Left renal pelvis (tissue), 4 donors: ENCODE results near the gene SNX19. TPM values are rescaled to one million over a fixed set of nuclear protein-coding genes. Genes with fewer than 3 reads are reported as not detected.
"Not testable (repeated sequence)": the region's sequence is repeated elsewhere in the genome, so short reads cannot be mapped to it uniquely, and the experiment has no call there.

Experiments
- DNase-seq, 4 donors: peaks; one replicate each; pipeline ENCODE4 v3.0.0-alpha.2; 2013; ENCODE audit warnings: low read depth in 4 of 4, low spot score in 3 of 4
- polyA plus RNA-seq, 4 donors: library from polyadenylated mRNA; unstranded; fragments of 120-200 nt; gene quantifications; one replicate each; pipeline ENCODE4 v1.2.1, GENCODE V29; 2013; ENCODE audit not compliant: insufficient read length in 4 of 4

Gene SNX19, protein sequence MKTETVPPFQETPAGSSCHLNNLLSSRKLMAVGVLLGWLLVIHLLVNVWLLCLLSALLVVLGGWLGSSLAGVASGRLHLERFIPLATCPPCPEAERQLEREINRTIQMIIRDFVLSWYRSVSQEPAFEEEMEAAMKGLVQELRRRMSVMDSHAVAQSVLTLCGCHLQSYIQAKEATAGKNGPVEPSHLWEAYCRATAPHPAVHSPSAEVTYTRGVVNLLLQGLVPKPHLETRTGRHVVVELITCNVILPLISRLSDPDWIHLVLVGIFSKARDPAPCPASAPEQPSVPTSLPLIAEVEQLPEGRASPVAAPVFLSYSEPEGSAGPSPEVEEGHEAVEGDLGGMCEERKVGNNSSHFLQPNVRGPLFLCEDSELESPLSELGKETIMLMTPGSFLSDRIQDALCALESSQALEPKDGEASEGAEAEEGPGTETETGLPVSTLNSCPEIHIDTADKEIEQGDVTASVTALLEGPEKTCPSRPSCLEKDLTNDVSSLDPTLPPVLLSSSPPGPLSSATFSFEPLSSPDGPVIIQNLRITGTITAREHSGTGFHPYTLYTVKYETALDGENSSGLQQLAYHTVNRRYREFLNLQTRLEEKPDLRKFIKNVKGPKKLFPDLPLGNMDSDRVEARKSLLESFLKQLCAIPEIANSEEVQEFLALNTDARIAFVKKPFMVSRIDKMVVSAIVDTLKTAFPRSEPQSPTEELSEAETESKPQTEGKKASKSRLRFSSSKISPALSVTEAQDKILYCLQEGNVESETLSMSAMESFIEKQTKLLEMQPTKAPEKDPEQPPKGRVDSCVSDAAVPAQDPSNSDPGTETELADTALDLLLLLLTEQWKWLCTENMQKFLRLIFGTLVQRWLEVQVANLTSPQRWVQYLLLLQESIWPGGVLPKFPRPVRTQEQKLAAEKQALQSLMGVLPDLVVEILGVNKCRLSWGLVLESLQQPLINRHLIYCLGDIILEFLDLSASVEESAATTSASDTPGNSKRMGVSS
- polyA plus RNA-seq: 10 to 100 TPM; 45.7 to 56.1 (median 51.9) TPM

DNA sequence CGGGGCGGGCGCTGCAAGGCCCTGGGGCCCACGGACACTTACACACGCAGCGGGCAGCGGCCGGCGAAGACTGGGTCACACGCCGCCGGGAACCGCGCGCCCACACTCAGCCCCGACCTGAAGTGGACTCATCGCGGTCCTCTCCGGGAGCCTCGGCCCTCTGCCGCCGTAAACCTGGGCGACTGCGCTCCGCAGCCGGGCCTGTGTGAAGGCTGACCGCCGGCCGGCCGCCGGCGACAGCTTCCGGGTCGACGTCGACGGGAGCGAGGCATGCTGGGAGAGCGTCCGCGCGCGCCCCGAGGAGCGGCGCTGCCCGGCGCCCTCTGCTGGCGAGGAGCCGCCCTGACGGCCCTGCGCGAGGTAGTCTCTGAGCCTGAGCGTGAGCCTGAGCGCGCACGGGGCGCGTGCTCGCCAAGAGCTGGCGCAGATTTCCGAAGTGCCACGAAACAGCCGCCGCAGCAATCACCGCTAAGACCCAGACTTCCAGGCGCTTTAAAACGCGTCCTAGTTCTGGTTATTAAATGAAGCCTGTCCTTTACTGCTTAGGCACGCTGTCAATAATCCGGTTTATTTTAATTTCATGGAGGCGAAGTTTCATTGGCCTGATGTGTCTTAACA, at the start of gene SNX19:
SNX19 (minus strand) TSS at position 242 of the 618 bp plus-strand sequence. CDS start 540 bp downstream, outside the sequence.
- DNase-seq: peak; percentile 82 to 84 (median 82)

DNA sequence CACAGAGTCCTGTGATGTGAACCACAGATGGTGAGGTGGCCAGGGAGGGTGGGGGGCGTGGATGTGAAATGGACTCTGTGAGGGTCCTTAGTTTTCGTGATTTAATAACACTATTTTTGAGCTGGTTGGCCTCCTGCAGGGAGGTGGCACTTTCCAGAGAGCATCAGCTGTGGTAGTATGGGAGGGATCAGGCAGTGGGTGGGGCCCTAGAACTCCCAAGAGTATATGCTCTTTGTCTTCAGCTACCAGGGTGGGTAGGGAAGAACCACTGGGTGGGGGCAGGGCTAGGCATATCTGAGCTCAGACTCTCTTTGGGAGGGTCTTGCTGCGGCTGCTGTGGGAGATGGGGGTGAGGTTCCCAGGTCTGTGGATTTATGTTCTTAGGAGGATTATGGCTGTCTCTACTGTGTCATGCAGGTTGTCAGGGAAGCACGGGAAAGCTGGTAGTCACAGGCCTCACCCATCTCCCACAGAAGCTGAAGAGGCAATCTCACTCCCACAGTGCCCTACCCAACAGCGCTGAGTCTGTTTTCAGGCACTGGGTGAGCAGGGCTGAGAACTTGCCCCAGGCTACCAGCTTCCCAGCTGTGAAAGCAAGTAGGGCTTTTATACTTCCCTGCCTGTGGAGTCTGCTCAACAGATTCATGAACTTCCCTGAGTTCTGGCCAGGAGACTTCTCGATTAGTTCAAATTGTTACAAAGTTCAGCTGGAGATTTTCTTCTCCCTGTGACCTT, 47.9 kb upstream of the SNX19 start:
- no peak for DNase-seq

DNA sequence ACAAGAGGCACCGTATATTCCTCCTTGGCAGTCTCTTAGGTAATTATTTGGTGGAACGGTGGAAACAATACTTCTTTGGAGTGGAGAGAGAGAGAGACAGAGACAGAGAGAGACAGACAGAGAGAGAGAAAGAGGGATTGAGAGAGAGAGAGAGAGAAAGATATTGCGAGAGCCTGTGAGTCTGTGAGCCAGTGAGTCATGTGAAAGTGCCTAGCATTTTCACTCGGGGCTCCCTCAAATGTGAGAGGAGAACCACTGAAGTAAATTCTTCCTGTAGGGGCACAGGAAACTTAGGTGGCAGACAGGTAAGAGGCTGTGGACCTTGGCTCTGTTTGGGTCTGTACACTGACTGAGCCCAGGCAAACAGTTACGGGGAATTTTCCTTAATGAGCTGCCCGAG, 31.6 kb upstream of the SNX19 start:
- no peak for DNase-seq

DNA sequence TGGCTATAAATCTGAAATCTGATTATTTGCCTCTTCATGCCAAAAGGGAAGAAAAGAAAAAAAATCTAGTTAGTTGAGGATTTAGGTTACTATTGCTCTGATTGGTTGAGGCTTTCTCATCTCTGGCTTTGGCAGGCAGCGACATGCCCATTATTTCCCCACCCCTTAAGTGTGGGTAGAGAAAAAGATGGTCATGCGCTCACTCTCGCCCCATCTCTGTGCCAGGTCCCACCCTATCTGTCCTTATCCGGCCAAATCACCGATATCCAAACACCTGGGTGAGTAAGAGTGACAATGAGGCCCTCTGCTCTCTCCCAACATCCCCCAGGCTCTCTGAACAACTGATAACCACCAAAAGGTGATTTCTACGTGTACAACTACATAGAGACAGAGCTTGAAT, 31.2 kb upstream of the SNX19 start:
- DNase-seq: no peak

DNA sequence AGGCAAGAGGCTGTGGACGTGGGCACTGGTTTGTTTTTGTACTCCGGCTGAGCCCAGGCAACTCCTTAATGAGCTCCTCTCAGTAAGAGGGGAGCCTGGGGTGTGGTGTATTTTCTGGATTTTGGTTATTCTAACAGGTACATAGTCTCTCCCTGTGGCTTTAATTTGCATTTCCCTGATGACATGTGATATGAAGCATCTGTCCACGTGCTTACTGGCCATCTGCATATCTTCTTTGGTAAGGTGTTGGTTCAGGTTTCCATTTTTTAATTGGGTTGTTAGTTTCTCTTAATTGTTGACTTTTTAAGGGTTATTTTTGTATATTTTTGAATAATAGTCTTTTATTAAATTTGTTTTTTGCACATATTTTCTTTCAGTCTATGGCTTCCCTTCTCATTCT, 30.8 kb upstream of the SNX19 start:
- no peak for DNase-seq

DNA sequence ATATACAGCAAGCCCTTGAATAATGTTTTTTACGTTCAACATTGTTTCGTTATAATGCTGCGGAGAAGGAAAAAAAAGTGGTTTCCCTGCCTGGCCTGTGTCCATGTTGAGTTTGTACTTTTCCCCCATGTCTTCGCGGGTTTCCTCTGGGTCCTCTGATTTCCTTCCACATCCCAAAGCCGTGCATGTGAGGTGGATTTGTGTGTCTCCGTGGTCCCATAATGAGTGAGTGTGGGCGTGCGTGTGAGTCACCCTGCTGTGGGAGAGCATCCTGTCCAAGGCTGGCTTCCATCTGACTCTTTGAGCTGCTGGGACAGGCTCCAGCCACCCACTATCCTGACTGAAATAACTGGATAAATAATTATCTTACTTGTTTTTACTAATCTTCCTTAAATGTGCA, 29.6 kb upstream of the SNX19 start:
- no peak for DNase-seq

DNA sequence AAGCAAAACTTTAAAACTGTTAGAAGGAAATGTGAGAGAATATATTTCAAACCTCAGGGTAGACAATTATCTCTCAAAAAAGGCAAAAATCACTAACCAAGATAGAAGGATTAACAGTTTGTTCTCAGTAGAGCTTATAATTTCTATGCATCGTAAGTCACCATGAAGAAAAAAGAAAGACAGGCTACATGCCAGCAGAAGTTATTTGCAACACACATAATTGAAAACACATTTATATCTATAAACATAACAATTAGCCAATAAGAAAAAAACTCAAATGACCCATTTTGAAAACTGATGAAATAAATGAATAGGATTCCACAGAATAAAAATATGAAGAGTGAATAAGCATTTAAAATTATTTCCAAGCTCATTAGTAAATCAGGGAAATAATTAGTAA, 24.4 kb upstream of the SNX19 start:
- DNase-seq: no peak

DNA sequence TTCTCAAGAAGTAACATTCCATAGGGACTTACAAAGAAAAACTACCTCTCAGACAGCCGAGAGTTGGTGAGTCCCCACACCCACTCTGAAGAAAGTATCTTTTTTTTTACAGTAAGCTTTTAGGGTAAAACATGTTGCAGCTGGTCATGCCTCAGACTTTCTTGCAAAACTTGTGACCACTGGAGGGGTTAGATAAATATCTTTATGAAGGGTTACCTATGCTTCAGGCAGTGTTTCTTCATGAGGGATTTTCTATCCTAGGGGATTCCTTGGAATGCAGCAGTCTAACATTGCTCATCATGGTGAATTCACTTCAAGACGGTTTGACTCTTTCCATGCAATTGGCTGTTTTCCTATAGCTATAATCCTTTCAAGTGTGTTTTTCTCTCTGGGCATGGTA, 20.8 kb upstream of the SNX19 start:
- no peak for DNase-seq

DNA sequence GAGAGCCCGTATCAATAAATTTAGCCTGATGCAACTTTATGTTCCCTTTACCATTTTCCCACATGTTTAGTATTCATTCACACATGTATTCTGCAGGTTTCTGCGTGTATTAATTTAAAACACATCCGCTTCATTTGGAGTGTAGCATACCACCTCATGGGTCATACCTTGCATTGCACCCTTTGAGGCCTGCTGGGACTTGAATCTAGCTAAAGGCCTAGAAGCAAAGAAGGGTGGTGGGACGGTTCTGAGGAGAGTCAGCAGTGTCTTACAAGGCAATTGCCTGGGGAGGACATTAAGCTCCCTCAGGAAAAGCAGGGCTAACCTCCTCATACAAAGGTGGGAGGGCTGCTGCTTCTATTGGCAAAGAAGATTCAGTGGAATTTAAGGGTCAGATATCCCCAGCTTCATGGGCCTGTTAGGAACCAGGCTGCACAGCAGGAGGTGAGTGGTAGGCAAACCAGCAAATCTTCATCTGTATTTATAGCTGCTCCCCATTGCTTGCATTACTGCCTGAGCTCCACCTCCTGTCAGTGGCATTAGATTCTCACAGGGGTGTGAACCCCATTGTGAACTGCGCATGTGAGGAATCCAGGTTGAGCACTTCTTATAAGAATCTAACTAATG, 15.9 kb upstream of the SNX19 start:
- no peak for DNase-seq

DNA sequence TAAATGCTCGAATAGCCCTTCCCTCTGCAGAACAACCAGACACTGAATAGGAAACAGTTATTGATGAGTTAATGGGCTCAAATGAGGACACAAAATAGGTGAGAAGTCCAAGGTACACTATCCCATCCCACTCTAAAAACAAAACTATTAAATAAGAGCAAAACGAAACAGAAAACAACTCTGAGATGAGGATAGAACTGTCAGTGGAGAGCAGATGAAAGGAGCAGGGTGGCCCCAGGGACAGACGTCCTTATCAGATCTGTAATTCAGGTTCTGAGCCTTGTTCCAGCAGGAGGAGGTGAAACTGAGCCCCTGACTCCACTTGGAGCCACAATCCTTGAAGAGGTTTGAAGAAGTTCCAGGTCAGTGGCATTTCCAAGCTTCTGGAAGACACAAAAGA, 8.5 kb upstream of the SNX19 start:
- no peak for DNase-seq

DNA sequence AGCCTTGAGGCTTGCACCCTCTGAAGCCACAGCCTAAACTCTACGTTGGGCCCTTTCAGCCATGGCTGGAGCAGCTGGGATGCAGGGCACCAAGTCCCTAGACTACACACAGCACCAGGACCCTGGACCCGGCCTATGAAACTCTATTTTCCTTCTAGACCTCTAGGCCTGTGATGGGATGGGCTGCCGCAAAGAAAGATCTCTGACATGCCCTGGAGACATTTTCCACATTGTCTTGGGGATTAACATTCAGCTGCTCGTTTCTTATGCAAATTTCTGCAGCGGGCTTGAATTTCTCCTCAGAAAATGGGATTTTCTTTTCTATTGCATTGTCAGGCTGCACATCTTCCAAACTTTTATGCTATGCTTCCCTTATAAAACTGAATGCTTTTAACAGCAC, 4.3 kb upstream of the SNX19 start:
- DNase-seq: not testable (repeated sequence)

DNA sequence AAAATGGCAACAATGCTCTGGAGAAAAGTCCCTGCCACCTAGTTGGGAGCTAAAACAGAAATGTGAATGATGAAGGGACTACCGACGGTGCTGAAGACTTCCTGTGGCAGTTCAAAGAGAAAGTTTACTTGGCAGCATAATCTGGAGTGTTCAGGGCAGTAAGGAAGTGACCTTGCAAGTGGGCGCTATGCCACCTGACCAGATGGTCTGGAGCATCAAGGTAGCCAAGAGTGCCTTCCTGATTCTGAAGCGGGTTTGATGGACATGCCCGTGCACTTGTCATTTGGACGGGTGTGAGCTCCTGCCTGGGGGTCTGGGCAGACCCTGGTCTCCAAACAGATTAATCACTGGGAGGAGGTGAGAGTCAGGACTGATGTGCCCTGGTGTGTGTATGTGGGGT, 1.8 kb upstream of the SNX19 start:
- no peak for DNase-seq

DNA sequence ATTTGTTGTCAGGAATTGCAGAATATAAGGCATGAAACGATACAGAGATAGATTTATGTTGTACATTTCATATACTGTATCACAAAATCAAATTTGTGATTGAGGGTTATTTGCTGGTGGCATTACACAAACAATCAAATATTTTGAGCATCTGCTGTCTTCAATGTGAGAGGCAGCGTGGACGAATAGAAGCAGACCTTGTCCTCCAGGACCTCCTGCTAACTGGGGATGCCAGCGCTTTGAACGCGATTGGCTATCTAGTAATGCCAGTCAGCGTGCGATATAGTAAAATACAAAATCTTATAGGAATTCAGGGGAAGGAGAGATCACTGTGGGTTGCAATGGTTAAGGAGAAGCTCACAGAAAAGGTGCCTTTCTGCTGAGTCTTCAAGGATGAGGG, 631 bp upstream of the SNX19 start:
- DNase-seq: no peak

DNA sequence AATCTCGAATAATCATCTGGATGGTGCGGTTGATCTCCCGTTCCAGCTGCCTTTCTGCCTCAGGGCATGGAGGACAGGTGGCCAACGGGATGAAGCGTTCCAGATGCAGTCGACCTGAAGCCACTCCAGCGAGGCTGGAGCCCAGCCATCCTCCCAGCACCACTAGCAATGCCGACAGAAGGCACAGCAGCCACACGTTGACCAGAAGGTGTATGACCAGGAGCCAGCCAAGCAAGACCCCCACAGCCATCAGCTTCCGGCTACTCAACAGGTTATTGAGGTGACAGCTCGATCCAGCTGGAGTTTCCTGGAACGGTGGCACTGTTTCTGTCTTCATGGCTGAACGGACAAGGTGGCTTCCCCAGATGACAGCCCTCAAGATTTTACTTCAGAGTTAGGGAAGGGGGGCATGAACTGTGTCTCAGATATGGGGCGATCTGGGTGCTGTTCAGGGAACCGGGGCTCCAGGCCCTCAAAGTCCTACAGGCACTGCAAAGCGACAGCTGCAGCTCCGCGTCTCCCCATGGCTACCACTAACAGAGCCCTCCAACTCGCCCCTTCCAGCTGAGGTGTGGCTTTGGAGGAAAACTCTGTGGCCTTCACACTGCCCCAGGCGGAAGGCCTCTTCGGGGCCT, 559 bp downstream of the SNX19 start:
- no peak for DNase-seq

DNA sequence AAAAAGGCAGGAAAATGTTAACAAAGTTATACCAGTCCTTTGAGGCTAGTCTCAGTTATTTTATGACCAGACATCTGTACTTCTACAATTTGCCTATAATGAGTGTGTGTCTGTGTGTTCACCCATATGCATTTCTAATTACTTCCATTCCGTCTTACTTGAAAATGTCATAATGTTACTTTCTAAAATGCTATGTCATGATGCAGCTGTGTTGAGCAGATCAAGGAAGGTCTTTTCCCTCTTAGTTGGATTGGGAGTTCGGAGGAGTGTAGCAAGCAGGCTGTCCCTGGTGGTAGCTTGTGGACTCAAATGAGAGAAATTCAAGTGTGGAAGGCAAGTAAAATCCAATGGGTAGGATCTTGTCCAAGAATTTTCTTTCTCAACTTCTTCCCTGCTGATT, 3.0 kb downstream of the SNX19 start:
- no peak for DNase-seq

DNA sequence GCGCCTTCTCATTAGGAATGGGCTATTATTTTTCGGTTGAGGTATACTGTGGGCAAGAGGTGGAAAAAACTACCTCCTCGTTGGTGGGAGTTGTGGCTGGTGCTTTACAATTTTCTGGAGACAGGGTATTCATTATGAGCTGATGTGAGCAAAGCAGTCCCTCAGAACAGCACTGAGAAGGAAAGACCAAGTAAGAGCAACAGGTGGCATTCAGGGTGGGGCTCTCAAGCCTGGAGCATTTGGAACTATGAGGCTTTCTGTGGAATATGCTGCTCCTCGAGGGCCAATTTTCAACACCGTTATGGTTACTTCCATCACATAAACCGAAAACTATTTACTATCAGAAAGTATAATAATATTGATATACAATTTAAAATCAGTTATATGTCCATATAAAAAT, 3.7 kb downstream of the SNX19 start:
- DNase-seq: no peak

DNA sequence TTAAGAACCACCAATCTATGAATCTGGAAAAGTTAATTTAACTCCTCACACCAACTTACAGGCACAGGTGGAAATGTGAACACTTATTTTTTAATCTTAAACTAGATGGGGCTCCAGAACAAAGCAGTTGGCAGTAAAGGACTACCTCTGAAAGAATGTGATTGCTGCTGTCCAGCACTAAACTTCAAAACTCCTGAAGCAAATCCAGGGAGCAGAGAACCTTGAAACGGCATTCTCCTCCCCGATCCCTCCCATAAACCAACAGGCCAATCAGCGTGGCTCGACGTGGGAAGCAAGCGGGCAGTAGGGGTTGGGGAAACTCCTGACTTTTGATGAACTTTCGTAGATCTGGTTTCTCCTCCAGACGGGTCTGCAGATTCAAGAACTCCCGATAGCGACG, 5.0 kb downstream of the SNX19 start:
- no peak for DNase-seq

DNA sequence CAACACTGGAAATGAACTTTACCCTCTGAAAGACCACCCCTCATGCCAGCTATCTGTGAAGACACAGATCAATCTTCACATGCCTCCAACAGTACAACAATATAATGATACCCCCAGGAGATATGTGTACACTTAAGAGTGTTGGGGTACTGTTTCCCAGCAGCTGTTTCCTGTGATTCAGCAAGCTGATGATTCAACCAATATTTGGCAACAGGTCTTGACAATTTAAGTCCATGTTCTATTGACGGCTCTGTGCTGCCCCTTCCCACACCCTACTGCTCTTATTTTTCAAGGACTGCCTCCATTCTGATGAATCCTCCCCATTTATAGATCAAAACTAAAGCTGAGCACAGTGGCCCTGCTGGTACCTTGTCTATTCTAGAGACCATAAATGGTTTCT, 6.6 kb downstream of the SNX19 start:
- DNase-seq: no peak

DNA sequence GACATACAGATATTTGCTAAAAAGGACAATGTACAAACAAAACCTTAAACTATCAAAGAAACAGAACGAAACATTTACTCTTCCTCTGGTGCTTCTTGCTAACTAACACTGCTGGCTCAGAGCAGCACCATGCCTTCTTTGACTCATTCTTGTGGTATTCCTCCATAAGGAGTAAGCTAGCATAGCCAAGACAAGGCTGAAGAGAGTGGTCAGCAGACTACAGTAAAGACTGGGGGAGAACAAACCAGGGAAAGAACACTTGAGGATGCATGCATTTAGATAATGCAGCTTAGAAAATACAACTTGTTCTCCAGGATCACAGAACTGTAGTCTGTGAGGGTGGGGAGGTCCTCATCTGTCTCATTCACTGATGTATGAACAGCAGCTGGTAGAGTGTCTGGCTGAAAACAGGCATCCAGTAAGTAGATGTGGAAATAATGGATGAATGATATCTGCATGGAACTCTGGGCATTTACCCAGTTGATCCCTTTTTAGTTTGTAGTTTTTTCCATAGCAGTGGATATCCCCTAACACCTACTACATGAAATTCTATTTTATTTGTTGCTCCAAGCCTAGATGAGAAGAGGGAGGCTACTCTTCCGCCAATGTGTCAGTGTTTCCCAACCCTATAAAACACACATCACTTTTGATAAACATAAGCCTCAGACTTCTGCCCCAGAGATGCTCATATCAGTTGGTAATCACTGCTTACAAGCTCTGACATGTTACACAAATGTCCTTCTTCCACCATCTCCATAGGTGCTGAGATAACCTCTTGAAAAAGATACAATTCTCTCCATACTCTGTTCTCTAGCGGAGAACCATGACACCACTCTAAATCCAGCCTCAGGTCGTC, 7.3 kb downstream of the SNX19 start:
- no peak for DNase-seq
